Testis (tissue), 2 donors: Measurements from ENCODE around the gene LRP2BP.

Source experiments
- POLR2A ChIP-seq: fragments of 450-650 bp; IDR thresholded peaks from one replicate; pipeline ENCODE4 v1.6.1; 2017; ENCODE audit warnings: antibody characterized with exemption, mild to moderate bottlenecking, moderate library complexity
- TF ChIP-seq, protein P1 (sequence below), 3 experiments: fragments of 450-650 bp in 2 of 3; fragments of 200-600 bp in 1 of 3; sonication (generic) in 1 of 3; IDR thresholded peaks; one replicate each; pipeline ENCODE4 v1.5.1; 2016 to 2019; ENCODE audit warnings: antibody characterized with exemption in 3 of 3, mild to moderate bottlenecking in 2 of 3, moderate library complexity in 1 of 3

DNA sequence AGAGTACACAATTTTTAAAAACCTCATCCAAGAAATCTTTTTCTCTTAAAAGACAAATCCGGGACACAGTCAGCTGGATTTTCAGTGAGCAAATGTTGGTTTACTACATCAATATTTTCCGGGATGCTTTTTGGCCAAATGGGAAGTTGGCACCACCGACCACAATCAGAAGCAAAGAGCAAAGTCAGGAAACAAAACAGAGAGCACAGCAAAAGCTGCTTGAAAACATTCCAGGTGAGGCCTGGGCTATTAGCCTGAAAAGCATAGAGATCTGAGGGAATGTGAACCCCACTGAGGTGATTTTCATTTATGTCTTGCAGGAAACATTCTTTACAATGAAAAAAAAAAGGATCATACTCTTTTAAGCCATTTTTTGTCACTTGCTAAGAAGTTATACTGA lies 33.9 kb downstream of the LRP2BP start:
- TF ChIP-seq POLR2A = no peak
- TF ChIP-seq, protein P1, sequence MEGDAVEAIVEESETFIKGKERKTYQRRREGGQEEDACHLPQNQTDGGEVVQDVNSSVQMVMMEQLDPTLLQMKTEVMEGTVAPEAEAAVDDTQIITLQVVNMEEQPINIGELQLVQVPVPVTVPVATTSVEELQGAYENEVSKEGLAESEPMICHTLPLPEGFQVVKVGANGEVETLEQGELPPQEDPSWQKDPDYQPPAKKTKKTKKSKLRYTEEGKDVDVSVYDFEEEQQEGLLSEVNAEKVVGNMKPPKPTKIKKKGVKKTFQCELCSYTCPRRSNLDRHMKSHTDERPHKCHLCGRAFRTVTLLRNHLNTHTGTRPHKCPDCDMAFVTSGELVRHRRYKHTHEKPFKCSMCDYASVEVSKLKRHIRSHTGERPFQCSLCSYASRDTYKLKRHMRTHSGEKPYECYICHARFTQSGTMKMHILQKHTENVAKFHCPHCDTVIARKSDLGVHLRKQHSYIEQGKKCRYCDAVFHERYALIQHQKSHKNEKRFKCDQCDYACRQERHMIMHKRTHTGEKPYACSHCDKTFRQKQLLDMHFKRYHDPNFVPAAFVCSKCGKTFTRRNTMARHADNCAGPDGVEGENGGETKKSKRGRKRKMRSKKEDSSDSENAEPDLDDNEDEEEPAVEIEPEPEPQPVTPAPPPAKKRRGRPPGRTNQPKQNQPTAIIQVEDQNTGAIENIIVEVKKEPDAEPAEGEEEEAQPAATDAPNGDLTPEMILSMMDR (IDR thresholded peaks at IDR 0.05) = no peak
